H1 (cell line): ENCODE data around the gene ME3. TPM values are rescaled to one million over a fixed set of nuclear protein-coding genes. Genes with fewer than 3 reads are reported as not detected.

ENCODE experiments used
- CTCF ChIA-PET: fragments of 300-600 bp; sonication (Branson Sonifier 250); formaldehyde crosslinking; loops from one replicate; lab custom pipeline; 2021; ENCODE audit not compliant: partially characterized antibody; lab: Charles Lee
- POLR2A ChIA-PET: fragments of 300-600 bp; sonication (Branson Sonifier 250); formaldehyde crosslinking; loops from one replicate; lab custom pipeline; 2021; ENCODE audit warnings: inconsistent platforms; ENCODE audit not compliant: partially characterized antibody; lab: Charles Lee
- DNase-seq, 2 experiments: peaks; one replicate each; pipeline versions ENCODE4 v3.0.0 to v3.0.0-alpha.2; 2010 to 2022; ENCODE audit warnings: low spot score in 2 of 2, low read depth in 1 of 2, mixed read lengths in 1 of 2
- FAIRE-seq: peaks from 2 replicates; lab custom pipeline; 2011; peaks lifted over from hg19 to GRCh38; lab: Jason Lieb, UNC
- H2AFZ ChIP-seq: 2 replicates; pipeline ENCODE4 v1.8.1; 2012; ENCODE audit warnings: low read length, inconsistent platforms
- H2AK5ac ChIP-seq: 2 replicates; pipeline ENCODE4 v1.6.1; 2013; ENCODE audit warnings: low read depth, low read length
- H2BK120ac ChIP-seq: replicated peaks from 2 replicates; pipeline ENCODE3; 2013; ENCODE audit warnings: low read depth, low read length, inconsistent platforms
- H2BK12ac ChIP-seq: 2 replicates; pipeline ENCODE4 v1.6.1; 2013; ENCODE audit warnings: low read depth, low read length
- H2BK15ac ChIP-seq: 2 replicates; pipeline ENCODE4 v1.6.1; 2013; ENCODE audit warnings: low read length
- H2BK20ac ChIP-seq: 2 replicates; pipeline ENCODE4 v1.6.1; 2013; ENCODE audit warnings: low read length
- H2BK5ac ChIP-seq: 2 replicates; pipeline ENCODE4 v1.6.1; 2013; ENCODE audit warnings: low read depth, low read length
- H3K14ac ChIP-seq: 2 replicates; pipeline ENCODE4 v1.6.1; 2013; ENCODE audit warnings: inconsistent platforms; ENCODE audit not compliant: insufficient read length
- H3K18ac ChIP-seq: 2 replicates; pipeline ENCODE4 v1.6.1; 2013; ENCODE audit warnings: low read length; ENCODE audit errors: extremely low read depth
- H3K23ac ChIP-seq: 2 replicates; pipeline ENCODE4 v1.6.1; 2013; ENCODE audit warnings: inconsistent platforms; ENCODE audit not compliant: insufficient read length
- H3K23me2 ChIP-seq: 2 replicates; pipeline ENCODE4 v1.6.1; 2013; ENCODE audit warnings: low read depth, low read length
- H3K27ac ChIP-seq: 2 replicates; pipeline ENCODE4 v1.6.1; 2011; ENCODE audit warnings: low read depth, low read length, inconsistent platforms
- H3K27me3 ChIP-seq, 4 experiments: replicated peaks in 1 of 4; 1 replicate in 1 of 4; 2 replicates in 3 of 4; pipeline versions ENCODE4 v1.6.1 to v1.8.1; 2011 to 2013; ENCODE audit warnings: low read length in 3 of 4, mild to moderate bottlenecking in 3 of 4, inconsistent platforms in 2 of 4, mixed read lengths in 2 of 4, moderate library complexity in 1 of 4; ENCODE audit not compliant: control insufficient read depth in 3 of 4, insufficient read depth in 3 of 4; ENCODE audit errors: extremely low read depth in 1 of 4
- H3K36me3 ChIP-seq, 4 experiments: 2 replicates each; pipeline versions ENCODE4 v1.6.1 to v1.8.1; 2011 to 2013; ENCODE audit warnings: mild to moderate bottlenecking in 4 of 4, low read length in 3 of 4, moderate library complexity in 2 of 4, control low read depth in 1 of 4, inconsistent platforms in 1 of 4; ENCODE audit not compliant: insufficient read depth in 4 of 4, control insufficient read depth in 2 of 4
- H3K4ac ChIP-seq: replicated peaks from 2 replicates; pipeline ENCODE3; 2013; ENCODE audit warnings: low read length, low read depth, mixed read lengths, inconsistent platforms; ENCODE audit not compliant: insufficient read length
- H3K4me1 ChIP-seq, 4 experiments: replicated peaks in 1 of 4; 1 replicate in 1 of 4; 2 replicates in 3 of 4; pipeline versions ENCODE4 v1.6.1 to v1.8.1; 2011 to 2013; ENCODE audit warnings: low read length in 3 of 4, inconsistent platforms in 2 of 4, mixed read lengths in 1 of 4; ENCODE audit not compliant: insufficient read depth in 4 of 4, control insufficient read depth in 3 of 4
- H3K4me2 ChIP-seq, 2 experiments: 2 replicates each; pipeline versions ENCODE4 v1.6.1 to v1.8.1; 2011 to 2013; ENCODE audit warnings: low read depth in 2 of 2, low read length in 2 of 2, control low read depth in 1 of 2, inconsistent platforms in 1 of 2, mild to moderate bottlenecking in 1 of 2; ENCODE audit not compliant: insufficient read depth in 1 of 2
- H3K4me3 ChIP-seq, 4 experiments: fragments of 200-600, 300-600 bp in 1 of 4; sonication (generic), shearing (Covaris generic), sonication (Bioruptor Twin) in 1 of 4; 2 replicates each; pipeline versions ENCODE4 v1.5.1 to v1.8.1; 2011 to 2016; ENCODE audit warnings: low read length in 4 of 4, low read depth in 3 of 4, control low read depth in 2 of 4, inconsistent platforms in 2 of 4, mild to moderate bottlenecking in 2 of 4, mixed read lengths in 1 of 4, moderate library complexity in 1 of 4; ENCODE audit not compliant: insufficient read depth in 2 of 4; ENCODE audit errors: extremely low read depth in 1 of 4
- H3K56ac ChIP-seq: replicated peaks from 2 replicates; pipeline ENCODE3; 2013; ENCODE audit warnings: low read depth, mild to moderate bottlenecking, mixed read lengths, low read length, inconsistent platforms; ENCODE audit not compliant: insufficient read length
- H3K79me1 ChIP-seq: 2 replicates; pipeline ENCODE4 v1.6.1; 2013; ENCODE audit warnings: low read depth, low read length, control low read depth
- H3K79me2 ChIP-seq, 2 experiments: 2 replicates each; pipeline versions ENCODE4 v1.6.1 to v1.8.1; 2012 to 2013; ENCODE audit warnings: low read length in 2 of 2, mild to moderate bottlenecking in 2 of 2, inconsistent platforms in 1 of 2; ENCODE audit not compliant: insufficient read depth in 2 of 2, control insufficient read depth in 1 of 2
- H3K9ac ChIP-seq, 4 experiments: replicated peaks in 1 of 4; 1 replicate in 1 of 4; 2 replicates in 3 of 4; pipeline versions ENCODE4 v1.6.1 to v1.8.1; 2011 to 2013; ENCODE audit warnings: low read depth in 3 of 4, low read length in 3 of 4, control low read depth in 2 of 4, mild to moderate bottlenecking in 2 of 4, moderate library complexity in 2 of 4, inconsistent platforms in 1 of 4; ENCODE audit errors: extremely low read depth in 1 of 4
- H3K9me3 ChIP-seq, 2 experiments: 2 replicates each; pipeline versions ENCODE4 v1.6.1 to v1.8.1; 2012 to 2013; ENCODE audit warnings: mild to moderate bottlenecking in 2 of 2, moderate library complexity in 2 of 2, control low read depth in 1 of 2, inconsistent platforms in 1 of 2, low read depth in 1 of 2, low read length in 1 of 2, mixed read lengths in 1 of 2; ENCODE audit not compliant: insufficient read depth in 2 of 2
- H4K20me1 ChIP-seq, 2 experiments: replicated peaks in 1 of 2; 2 replicates each; pipeline versions ENCODE3 to v1.8.1; 2011 to 2013; ENCODE audit warnings: inconsistent platforms in 2 of 2, low read length in 2 of 2, mild to moderate bottlenecking in 1 of 2; ENCODE audit not compliant: insufficient read depth in 2 of 2, control insufficient read depth in 1 of 2
- H4K5ac ChIP-seq: 2 replicates; pipeline ENCODE4 v1.6.1; 2013; ENCODE audit warnings: low read length, low read depth, mixed read lengths, inconsistent platforms; ENCODE audit not compliant: insufficient read length
- H4K8ac ChIP-seq: 2 replicates; pipeline ENCODE4 v1.8.0; 2013; ENCODE audit warnings: mild to moderate bottlenecking, moderate library complexity, low read length, inconsistent platforms; ENCODE audit not compliant: insufficient read depth; ENCODE audit errors: extremely low read depth
- H4K91ac ChIP-seq: replicated peaks from 2 replicates; pipeline ENCODE3; 2013; ENCODE audit warnings: low read length, mixed read lengths, inconsistent platforms; ENCODE audit not compliant: insufficient read length
- CHD2 ChIP-seq: IDR thresholded peaks from 2 replicates; pipeline ENCODE4 v1.6.1; 2012; ENCODE audit warnings: low read length, improper control_type of control experiment
- POU5F1 ChIP-seq: IDR thresholded peaks from 2 replicates; pipeline ENCODE4 v1.6.1; 2011; ENCODE audit warnings: low read depth, mild to moderate bottlenecking, low read length, moderate library complexity
- RAD21 ChIP-seq, 2 experiments: IDR thresholded peaks in 1 of 2; conservative IDR thresholded peaks in 1 of 2; 2 replicates each; pipeline ENCODE4 v1.6.1; 2011; ENCODE audit warnings: low read depth in 2 of 2, low read length in 2 of 2, improper control_type of control experiment in 1 of 2, inconsistent platforms in 1 of 2, mild to moderate bottlenecking in 1 of 2, moderate library complexity in 1 of 2
- WGBS, 2 experiments: shearing (Covaris generic) in 1 of 2; methylation state at CpG; one replicate each; pipeline versions ENCODE4 v1.1.6 to v1.1.7; 2013 to 2015; ENCODE audit warnings: low lambda C conversion rate in 2 of 2, mixed read lengths in 2 of 2, inconsistent platforms in 1 of 2, low coverage in 1 of 2, missing lambda C conversion rate in 1 of 2; ENCODE audit not compliant: insufficient replicate concordance in 2 of 2, insufficient coverage in 1 of 2, insufficient read length in 1 of 2; ENCODE audit errors: extremely low coverage in 1 of 2, missing lambda C conversion rate in 1 of 2; 5-methylcytosine and 5-hydroxymethylcytosine counted together
- polyA plus RNA-seq, 7 experiments: library from polyadenylated mRNA; depleted of rRNA in 3 of 7; stranded (reverse) in 5 of 7; unstranded in 2 of 7; fragments of >200 nt in 5 of 7; fragments of 200-250 nt in 2 of 7; gene quantifications; 1 replicate in 5 of 7; 2 replicates in 1 of 7; 4 replicates in 1 of 7; pipeline versions ENCODE4 v1.2.1 to v1.2.3, GENCODE V29; 2011 to 2013; ENCODE audit warnings: missing spikeins in 2 of 7, mixed read lengths in 2 of 7
- total RNA-seq: library from RNA; stranded (reverse); fragmentation: NEBNext Ultra II Directional; extraction: Animal tissue kit (Norgen Biotek cat#: 25700); gene quantifications from 2 replicates; pipeline ENCODE4 v1.2.1, GENCODE V29; 2021

Gene ME3
- total and polyA plus RNA-seq, 2 of the 8 experiments (the other 6 are each of a cell fraction or from before 2014, with no cell fraction given), result 1.5 to 2.8 TPM

DNA sequence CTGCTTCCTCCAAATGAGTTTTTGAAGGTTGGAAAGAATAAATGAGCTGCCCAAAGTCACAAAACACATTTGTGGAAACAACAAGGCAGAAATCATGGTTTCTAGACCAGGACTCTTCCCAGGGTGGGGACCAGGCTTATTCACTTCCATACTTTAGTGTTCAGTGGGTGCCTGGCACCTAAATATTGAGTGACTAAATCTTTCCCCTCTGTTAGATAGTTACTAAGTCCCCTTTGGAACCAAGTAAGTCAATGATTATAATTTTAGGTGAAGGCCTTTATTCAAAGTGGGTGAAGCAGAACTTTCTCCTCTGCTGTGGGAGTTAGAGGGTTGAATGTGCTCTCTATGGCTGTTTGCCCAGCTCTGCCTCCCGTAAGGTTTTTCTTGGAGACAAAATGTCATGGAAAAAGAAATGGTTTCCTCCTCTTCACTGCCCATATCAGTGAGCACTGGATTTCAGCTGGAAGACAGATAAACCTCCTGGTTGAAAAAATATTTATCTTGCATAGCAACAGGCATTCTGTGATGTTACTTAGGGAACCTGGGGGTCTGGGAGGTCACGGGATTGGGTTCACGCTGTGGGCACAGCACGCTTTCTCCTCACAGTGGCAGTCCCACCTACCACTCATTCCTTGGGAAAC, 179.9 kb downstream of the ME3 start:
- Histone ChIP-seq H2BK15ac (no peak overlapping the region), H3K27ac (no peak overlapping the region), H3K23me2 (no peaks in the 10 kb centered on the region), H3K9ac (no peak overlapping the region), H2BK120ac (no peak overlapping the region), H2BK20ac (no peak overlapping the region), H3K79me2 (no peaks in the 10 kb centered on the region), H4K91ac (no peak overlapping the region), H3K14ac (no peak overlapping the region), H2AFZ (no peak overlapping the region), H3K4me1 (peaks cover 3 to 11% (median 5%) of the 10 kb centered on the region in 4 experiments; a peak in 4 of 7 replicates), H3K56ac (no peak overlapping the region), H4K20me1 (no peaks in the 10 kb centered on the region), H3K9me3 (no peaks in the 10 kb centered on the region), H2BK5ac (no peak overlapping the region), H2BK12ac (no peak overlapping the region), H3K4me3 (no peak overlapping the region), H3K4me2 (no peak overlapping the region), H2AK5ac (no peak overlapping the region), H3K4ac (no peak overlapping the region), H4K8ac (no peak overlapping the region), H3K36me3 (no peaks in the 10 kb centered on the region), H3K27me3 (no peaks in the 10 kb centered on the region), H3K23ac (no peak overlapping the region), H3K18ac (no peak overlapping the region), H3K79me1 (no peaks in the 10 kb centered on the region), H4K5ac (no peak overlapping the region)
- FAIRE-seq (no peak), DNase-seq (no peak)
- 91% methylated on average over 4 of the region's 4 CpGs; no CpG with 5 or more reads in 1 of the 2 experiments for WGBS, 2 experiments
- ChIA-PET POLR2A (no interaction called here), CTCF (interaction anchor here (1.3 kb wide), 1 partner anchor 9 kb away, joined by 3 read pairs; no protein-coding TSS in a partner anchor)
- TF ChIP-seq RAD21 (IDR thresholded peaks at IDR 0.05 in 1 of 2, conservative IDR thresholded peaks at IDR 0.05 in 1 of 2; ENCODE audit: low read depth in 2 of 2, low read length in 2 of 2), result no peak
- TF ChIP-seq CHD2, result no peak
- TF ChIP-seq POU5F1, result no peak
